Measurements from ENCODE around the gene ARRB1. TPM values are rescaled to one million over a fixed set of nuclear protein-coding genes. Genes with fewer than 3 reads are reported as not detected.

Gene ARRB1
- total and polyA plus RNA-seq, 2 of the 13 experiments (the other 11 are each of a cell fraction or from before 2014, with no cell fraction given): 22.5 to 35.7 TPM

- TF ChIP-seq MED13 (CRISPR knock-in tag; IDR thresholded peaks at IDR 0.05): peak; percentile 89; the same call in 1 of the 2 replicates
- peak; percentile 82 for TF ChIP-seq ZFP36L1 (CRISPR knock-in tag; IDR thresholded peaks at IDR 0.05)
- no peak for TF ChIP-seq GFI1 (CRISPR knock-in tag; IDR thresholded peaks at IDR 0.05; ENCODE audit: borderline replicate concordance)
- TF ChIP-seq ZNF282 (IDR thresholded peaks at IDR 0.05; ENCODE audit: partially characterized antibody): no peak
- TF ChIP-seq REXO4 (CRISPR knock-in tag; IDR thresholded peaks at IDR 0.05; ENCODE audit: borderline replicate concordance): no peak
- peak; percentile 97 for TF ChIP-seq STAT5B (CRISPR knock-in tag; IDR thresholded peaks at IDR 0.05)
- TF ChIP-seq MAF1 (CRISPR knock-in tag; IDR thresholded peaks at IDR 0.05; ENCODE audit: borderline replicate concordance): peak; percentile 88; the same call in 1 of the 2 replicates
- TF ChIP-seq EEA1 (CRISPR knock-in tag; IDR thresholded peaks at IDR 0.05; ENCODE audit: borderline replicate concordance): no peak
- peak; percentile 84; the same call in 1 of the 2 replicates for TF ChIP-seq CENPT (CRISPR knock-in tag; IDR thresholded peaks at IDR 0.05; ENCODE audit: low read depth)
- TF ChIP-seq NCOA1 (CRISPR knock-in tag; IDR thresholded peaks at IDR 0.05): no peak
- 0 out of 2 replicates have a peak, but pooled peaks have one; percentile 57 for TF ChIP-seq ZNF503 (CRISPR knock-in tag; IDR thresholded peaks at IDR 0.05)
- TF ChIP-seq GATA4 (IDR thresholded peaks at IDR 0.05; ENCODE audit: borderline replicate concordance, low read depth): no peak
- TF ChIP-seq ZSCAN5A (CRISPR knock-in tag; IDR thresholded peaks at IDR 0.05; ENCODE audit: borderline replicate concordance): 0 out of 2 replicates have a peak, but pooled peaks have one; percentile 57
- TF ChIP-seq ZNF552 (CRISPR knock-in tag; IDR thresholded peaks at IDR 0.05; ENCODE audit: borderline replicate concordance): no peak
- no peak for TF ChIP-seq SRSF1 (optimal IDR thresholded peaks at IDR 0.05; ENCODE audit: low read depth, low read length)
- peak; percentile 72 for TF ChIP-seq ZNF275 (CRISPR knock-in tag; IDR thresholded peaks at IDR 0.05; ENCODE audit: borderline replicate concordance)
- TF ChIP-seq ZNF776 (CRISPR knock-in tag; IDR thresholded peaks at IDR 0.05): no peak
- peak; percentile 37; the same call in 1 of the 2 replicates for TF ChIP-seq ZBTB7B (CRISPR knock-in tag; IDR thresholded peaks at IDR 0.05)
- TF ChIP-seq MEIS1 (CRISPR knock-in tag; IDR thresholded peaks at IDR 0.05; ENCODE audit: borderline replicate concordance): 0 out of 2 replicates have a peak, but pooled peaks have one; percentile 41
- no peak for TF ChIP-seq ELK4 (CRISPR knock-in tag; IDR thresholded peaks at IDR 0.05; ENCODE audit: borderline replicate concordance)
- TF ChIP-seq ZNF230 (CRISPR knock-in tag; IDR thresholded peaks at IDR 0.05): peak; percentile 85
- no peak for TF ChIP-seq MAFF (IDR thresholded peaks at IDR 0.05; ENCODE audit: low read depth, low read length)
- no peak for TF ChIP-seq ZBTB39 (CRISPR knock-in tag; IDR thresholded peaks at IDR 0.05)
Measured at GRCh38 chr11:75214411-75214821, 137.0 kb downstream of the ARRB1 start (continued).
